HEK293 (cell line): ENCODE data around the gene ZNF771.

Source experiments
- HOXC10 ChIP-seq: sonication (generic); formaldehyde crosslinking; IDR thresholded peaks from 2 replicates; pipeline ENCODE4 v1.8.1; 2023; ENCODE audit warnings: mild to moderate bottlenecking, missing genetic modification reagents
- PBX3 ChIP-seq: sonication (generic); formaldehyde crosslinking; IDR thresholded peaks from 2 replicates; pipeline ENCODE4 v1.8.1; 2022; ENCODE audit warnings: mild to moderate bottlenecking, moderate library complexity, missing genetic modification reagents
- SALL2 ChIP-seq: fragments of 450-650 bp; formaldehyde crosslinking; IDR thresholded peaks from 2 replicates; pipeline ENCODE4 v1.5.0; 2017; ENCODE audit warnings: missing biosample characterization, mild to moderate bottlenecking, missing genetic modification characterization, borderline replicate concordance
- SP7 ChIP-seq: fragments of 450-650 bp; formaldehyde crosslinking; IDR thresholded peaks from 2 replicates; pipeline ENCODE4 v1.5.1; 2016; ENCODE audit warnings: missing biosample characterization, missing genetic modification characterization
- ZNF112 ChIP-seq: fragments of 450-650 bp; formaldehyde crosslinking; IDR thresholded peaks from 2 replicates; pipeline ENCODE4 v1.5.0; 2017; ENCODE audit warnings: missing biosample characterization, missing genetic modification characterization
- ZNF2 ChIP-seq: fragments of 450-650 bp; formaldehyde crosslinking; IDR thresholded peaks from 2 replicates; pipeline ENCODE4 v1.5.1; 2016; ENCODE audit warnings: missing biosample characterization, missing genetic modification characterization
- ZNF223 ChIP-seq: fragments of 450-650 bp; formaldehyde crosslinking; IDR thresholded peaks from 2 replicates; pipeline ENCODE4 v1.5.1; 2016; ENCODE audit warnings: missing biosample characterization, missing genetic modification characterization
- ZNF248 ChIP-seq: fragments of 450-650 bp; formaldehyde crosslinking; IDR thresholded peaks from 2 replicates; pipeline ENCODE4 v1.5.1; 2017; ENCODE audit warnings: missing biosample characterization, missing genetic modification characterization
- ZNF266 ChIP-seq: fragments of 450-650 bp; formaldehyde crosslinking; IDR thresholded peaks from 2 replicates; pipeline ENCODE4 v1.5.1; 2016; ENCODE audit warnings: missing biosample characterization, missing genetic modification characterization, low read depth
- ZNF311 ChIP-seq: fragments of 450-650 bp; formaldehyde crosslinking; IDR thresholded peaks from 2 replicates; pipeline ENCODE4 v1.5.1; 2017; ENCODE audit warnings: missing biosample characterization, missing genetic modification characterization, borderline replicate concordance
- ZNF394 ChIP-seq: fragments of 450-650 bp; formaldehyde crosslinking; IDR thresholded peaks from 2 replicates; pipeline ENCODE4 v1.5.1; 2016; ENCODE audit warnings: missing biosample characterization, missing genetic modification characterization, mild to moderate bottlenecking, moderate library complexity, borderline replicate concordance
- ZNF521 ChIP-seq: fragments of 450-650 bp; formaldehyde crosslinking; IDR thresholded peaks from 2 replicates; pipeline ENCODE4 v1.5.1; 2017; ENCODE audit warnings: missing biosample characterization, mild to moderate bottlenecking, missing genetic modification characterization
- ZNF571 ChIP-seq: fragments of 450-650 bp; formaldehyde crosslinking; IDR thresholded peaks from 2 replicates; pipeline ENCODE4 v1.5.0; 2017; ENCODE audit warnings: missing biosample characterization, missing genetic modification characterization
- ZNF580 ChIP-seq: fragments of 450-650 bp; formaldehyde crosslinking; IDR thresholded peaks from 2 replicates; pipeline ENCODE4 v1.5.1; 2016; ENCODE audit warnings: missing biosample characterization, missing genetic modification characterization
- ZNF596 ChIP-seq: fragments of 450-650 bp; IDR thresholded peaks from 2 replicates; pipeline ENCODE4 v1.5.0; 2018; ENCODE audit warnings: missing biosample characterization, mild to moderate bottlenecking, missing genetic modification characterization, moderate library complexity
- ZNF658 ChIP-seq: fragments of 450-650 bp; formaldehyde crosslinking; IDR thresholded peaks from 2 replicates; pipeline ENCODE4; 2016; ENCODE audit warnings: missing biosample characterization, missing genetic modification characterization
- ZNF777 ChIP-seq: fragments of 450-650 bp; formaldehyde crosslinking; IDR thresholded peaks from 2 replicates; pipeline ENCODE4 v1.5.1; 2017; ENCODE audit warnings: missing biosample characterization, missing genetic modification characterization, borderline replicate concordance
- ZNF830 ChIP-seq: fragments of 450-650 bp; IDR thresholded peaks from 2 replicates; pipeline ENCODE4 v1.5.0; 2018; ENCODE audit warnings: missing biosample characterization, missing genetic modification characterization, low read depth, mild to moderate bottlenecking, moderate library complexity
- TF ChIP-seq, protein P1 (sequence below): fragments of 450-650 bp; formaldehyde crosslinking; IDR thresholded peaks from 2 replicates; pipeline ENCODE4 v1.5.1; 2016; ENCODE audit warnings: missing biosample characterization, missing genetic modification characterization
- TF ChIP-seq, protein P2 (sequence below): fragments of 450-650 bp; formaldehyde crosslinking; IDR thresholded peaks from 2 replicates; pipeline ENCODE4 v1.5.0; 2017; ENCODE audit warnings: missing biosample characterization, missing genetic modification characterization, borderline replicate concordance
- TF ChIP-seq, protein P3 (sequence below): fragments of 450-650 bp; formaldehyde crosslinking; IDR thresholded peaks from 2 replicates; pipeline ENCODE4 v1.5.1; 2016; ENCODE audit warnings: missing biosample characterization, missing genetic modification characterization, borderline replicate concordance
- TF ChIP-seq, protein P4 (sequence below): fragments of 450-650 bp; formaldehyde crosslinking; IDR thresholded peaks from 2 replicates; pipeline ENCODE4 v1.5.1; 2016; ENCODE audit warnings: missing biosample characterization, missing genetic modification characterization
- TF ChIP-seq, protein P5 (sequence below): fragments of 450-650 bp; formaldehyde crosslinking; IDR thresholded peaks from 2 replicates; pipeline ENCODE4 v1.5.1; 2016; ENCODE audit warnings: missing biosample characterization, missing genetic modification characterization

The ZNF771 gene

GRCh38 chr16:30395155-30395991 is 12.0 kb upstream of the ZNF771 start, which contains the start of gene ZNF48 (continued):
- peak; percentile 44; the same call in 1 of the 2 replicates for TF ChIP-seq ZNF580 (tag by site-specific recombination)
- TF ChIP-seq ZNF266: no peak
- TF ChIP-seq SP7 (tag by site-specific recombination): peak; percentile 55
- no peak for TF ChIP-seq ZNF248
- TF ChIP-seq, protein P1, sequence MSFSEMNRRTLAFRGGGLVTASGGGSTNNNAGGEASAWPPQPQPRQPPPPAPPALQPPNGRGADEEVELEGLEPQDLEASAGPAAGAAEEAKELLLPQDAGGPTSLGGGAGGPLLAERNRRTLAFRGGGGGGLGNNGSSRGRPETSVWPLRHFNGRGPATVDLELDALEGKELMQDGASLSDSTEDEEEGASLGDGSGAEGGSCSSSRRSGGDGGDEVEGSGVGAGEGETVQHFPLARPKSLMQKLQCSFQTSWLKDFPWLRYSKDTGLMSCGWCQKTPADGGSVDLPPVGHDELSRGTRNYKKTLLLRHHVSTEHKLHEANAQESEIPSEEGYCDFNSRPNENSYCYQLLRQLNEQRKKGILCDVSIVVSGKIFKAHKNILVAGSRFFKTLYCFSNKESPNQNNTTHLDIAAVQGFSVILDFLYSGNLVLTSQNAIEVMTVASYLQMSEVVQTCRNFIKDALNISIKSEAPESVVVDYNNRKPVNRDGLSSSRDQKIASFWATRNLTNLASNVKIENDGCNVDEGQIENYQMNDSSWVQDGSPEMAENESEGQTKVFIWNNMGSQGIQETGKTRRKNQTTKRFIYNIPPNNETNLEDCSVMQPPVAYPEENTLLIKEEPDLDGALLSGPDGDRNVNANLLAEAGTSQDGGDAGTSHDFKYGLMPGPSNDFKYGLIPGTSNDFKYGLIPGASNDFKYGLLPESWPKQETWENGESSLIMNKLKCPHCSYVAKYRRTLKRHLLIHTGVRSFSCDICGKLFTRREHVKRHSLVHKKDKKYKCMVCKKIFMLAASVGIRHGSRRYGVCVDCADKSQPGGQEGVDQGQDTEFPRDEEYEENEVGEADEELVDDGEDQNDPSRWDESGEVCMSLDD (tag by site-specific recombination): no peak
- TF ChIP-seq ZNF521: no peak
- TF ChIP-seq SALL2 (tag by site-specific recombination): no peak
- no peak for TF ChIP-seq ZNF830 (tag by site-specific recombination)
- no peak for TF ChIP-seq ZNF112 (tag by site-specific recombination)
- no peak for TF ChIP-seq ZNF223 (tag by site-specific recombination)
- TF ChIP-seq ZNF2 (tag by site-specific recombination): peak; percentile 84
- peak; percentile 74 for TF ChIP-seq ZNF394
- peak; percentile 67; the same call in 1 of the 2 replicates for TF ChIP-seq ZNF777 (tag by site-specific recombination)
- peak; percentile 55; the same call in 1 of the 2 replicates for TF ChIP-seq ZNF596
- no peak for TF ChIP-seq ZNF571
- TF ChIP-seq, protein P2, sequence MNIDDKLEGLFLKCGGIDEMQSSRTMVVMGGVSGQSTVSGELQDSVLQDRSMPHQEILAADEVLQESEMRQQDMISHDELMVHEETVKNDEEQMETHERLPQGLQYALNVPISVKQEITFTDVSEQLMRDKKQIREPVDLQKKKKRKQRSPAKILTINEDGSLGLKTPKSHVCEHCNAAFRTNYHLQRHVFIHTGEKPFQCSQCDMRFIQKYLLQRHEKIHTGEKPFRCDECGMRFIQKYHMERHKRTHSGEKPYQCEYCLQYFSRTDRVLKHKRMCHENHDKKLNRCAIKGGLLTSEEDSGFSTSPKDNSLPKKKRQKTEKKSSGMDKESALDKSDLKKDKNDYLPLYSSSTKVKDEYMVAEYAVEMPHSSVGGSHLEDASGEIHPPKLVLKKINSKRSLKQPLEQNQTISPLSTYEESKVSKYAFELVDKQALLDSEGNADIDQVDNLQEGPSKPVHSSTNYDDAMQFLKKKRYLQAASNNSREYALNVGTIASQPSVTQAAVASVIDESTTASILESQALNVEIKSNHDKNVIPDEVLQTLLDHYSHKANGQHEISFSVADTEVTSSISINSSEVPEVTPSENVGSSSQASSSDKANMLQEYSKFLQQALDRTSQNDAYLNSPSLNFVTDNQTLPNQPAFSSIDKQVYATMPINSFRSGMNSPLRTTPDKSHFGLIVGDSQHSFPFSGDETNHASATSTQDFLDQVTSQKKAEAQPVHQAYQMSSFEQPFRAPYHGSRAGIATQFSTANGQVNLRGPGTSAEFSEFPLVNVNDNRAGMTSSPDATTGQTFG (tag by site-specific recombination): no peak
- TF ChIP-seq ZNF311 (tag by site-specific recombination): no peak
- TF ChIP-seq ZNF658: no peak
- TF ChIP-seq HOXC10 (CRISPR knock-in tag): 0 out of 2 replicates have a peak, but pooled peaks have one; percentile 75
- TF ChIP-seq, protein P3, sequence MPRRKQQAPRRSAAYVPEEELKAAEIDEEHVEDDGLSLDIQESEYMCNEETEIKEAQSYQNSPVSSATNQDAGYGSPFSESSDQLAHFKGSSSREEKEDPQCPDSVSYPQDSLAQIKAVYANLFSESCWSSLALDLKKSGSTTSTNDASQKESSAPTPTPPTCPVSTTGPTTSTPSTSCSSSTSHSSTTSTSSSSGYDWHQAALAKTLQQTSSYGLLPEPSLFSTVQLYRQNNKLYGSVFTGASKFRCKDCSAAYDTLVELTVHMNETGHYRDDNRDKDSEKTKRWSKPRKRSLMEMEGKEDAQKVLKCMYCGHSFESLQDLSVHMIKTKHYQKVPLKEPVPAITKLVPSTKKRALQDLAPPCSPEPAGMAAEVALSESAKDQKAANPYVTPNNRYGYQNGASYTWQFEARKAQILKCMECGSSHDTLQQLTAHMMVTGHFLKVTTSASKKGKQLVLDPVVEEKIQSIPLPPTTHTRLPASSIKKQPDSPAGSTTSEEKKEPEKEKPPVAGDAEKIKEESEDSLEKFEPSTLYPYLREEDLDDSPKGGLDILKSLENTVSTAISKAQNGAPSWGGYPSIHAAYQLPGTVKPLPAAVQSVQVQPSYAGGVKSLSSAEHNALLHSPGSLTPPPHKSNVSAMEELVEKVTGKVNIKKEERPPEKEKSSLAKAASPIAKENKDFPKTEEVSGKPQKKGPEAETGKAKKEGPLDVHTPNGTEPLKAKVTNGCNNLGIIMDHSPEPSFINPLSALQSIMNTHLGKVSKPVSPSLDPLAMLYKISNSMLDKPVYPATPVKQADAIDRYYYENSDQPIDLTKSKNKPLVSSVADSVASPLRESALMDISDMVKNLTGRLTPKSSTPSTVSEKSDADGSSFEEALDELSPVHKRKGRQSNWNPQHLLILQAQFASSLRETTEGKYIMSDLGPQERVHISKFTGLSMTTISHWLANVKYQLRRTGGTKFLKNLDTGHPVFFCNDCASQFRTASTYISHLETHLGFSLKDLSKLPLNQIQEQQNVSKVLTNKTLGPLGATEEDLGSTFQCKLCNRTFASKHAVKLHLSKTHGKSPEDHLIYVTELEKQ: no peak; the same call in 1 of the 2 replicates
- TF ChIP-seq, protein P4, sequence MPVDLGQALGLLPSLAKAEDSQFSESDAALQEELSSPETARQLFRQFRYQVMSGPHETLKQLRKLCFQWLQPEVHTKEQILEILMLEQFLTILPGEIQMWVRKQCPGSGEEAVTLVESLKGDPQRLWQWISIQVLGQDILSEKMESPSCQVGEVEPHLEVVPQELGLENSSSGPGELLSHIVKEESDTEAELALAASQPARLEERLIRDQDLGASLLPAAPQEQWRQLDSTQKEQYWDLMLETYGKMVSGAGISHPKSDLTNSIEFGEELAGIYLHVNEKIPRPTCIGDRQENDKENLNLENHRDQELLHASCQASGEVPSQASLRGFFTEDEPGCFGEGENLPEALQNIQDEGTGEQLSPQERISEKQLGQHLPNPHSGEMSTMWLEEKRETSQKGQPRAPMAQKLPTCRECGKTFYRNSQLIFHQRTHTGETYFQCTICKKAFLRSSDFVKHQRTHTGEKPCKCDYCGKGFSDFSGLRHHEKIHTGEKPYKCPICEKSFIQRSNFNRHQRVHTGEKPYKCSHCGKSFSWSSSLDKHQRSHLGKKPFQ (tag by site-specific recombination): no peak
- peak; percentile 78 for TF ChIP-seq PBX3 (CRISPR knock-in tag)
- TF ChIP-seq, protein P5, sequence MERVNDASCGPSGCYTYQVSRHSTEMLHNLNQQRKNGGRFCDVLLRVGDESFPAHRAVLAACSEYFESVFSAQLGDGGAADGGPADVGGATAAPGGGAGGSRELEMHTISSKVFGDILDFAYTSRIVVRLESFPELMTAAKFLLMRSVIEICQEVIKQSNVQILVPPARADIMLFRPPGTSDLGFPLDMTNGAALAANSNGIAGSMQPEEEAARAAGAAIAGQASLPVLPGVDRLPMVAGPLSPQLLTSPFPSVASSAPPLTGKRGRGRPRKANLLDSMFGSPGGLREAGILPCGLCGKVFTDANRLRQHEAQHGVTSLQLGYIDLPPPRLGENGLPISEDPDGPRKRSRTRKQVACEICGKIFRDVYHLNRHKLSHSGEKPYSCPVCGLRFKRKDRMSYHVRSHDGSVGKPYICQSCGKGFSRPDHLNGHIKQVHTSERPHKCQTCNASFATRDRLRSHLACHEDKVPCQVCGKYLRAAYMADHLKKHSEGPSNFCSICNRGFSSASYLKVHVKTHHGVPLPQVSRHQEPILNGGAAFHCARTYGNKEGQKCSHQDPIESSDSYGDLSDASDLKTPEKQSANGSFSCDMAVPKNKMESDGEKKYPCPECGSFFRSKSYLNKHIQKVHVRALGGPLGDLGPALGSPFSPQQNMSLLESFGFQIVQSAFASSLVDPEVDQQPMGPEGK (tag by site-specific recombination): peak; percentile 66
